ENCODE results near the gene ATP6V0A4.

DNA sequence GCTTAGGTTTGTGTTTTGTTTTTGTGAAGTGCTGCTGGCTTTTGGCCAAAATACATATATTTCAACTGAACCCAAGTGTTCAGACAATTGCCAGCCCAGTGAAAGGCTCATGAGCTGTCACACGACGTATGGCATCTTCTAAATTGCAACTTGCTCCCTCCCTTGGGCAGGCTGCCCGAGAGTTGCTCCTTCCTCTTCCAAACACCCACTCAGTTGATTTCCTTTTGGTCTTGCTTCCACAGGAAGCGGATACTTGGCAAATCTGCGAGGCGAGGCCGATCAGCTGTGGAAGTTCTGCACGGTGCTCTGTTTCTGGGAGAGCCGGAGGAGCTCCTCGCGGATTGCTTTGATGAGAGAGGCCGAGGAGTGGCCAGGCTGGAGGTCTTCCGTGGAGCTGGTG is 39.6 kb upstream of the ATP6V0A4 start:
- TF ChIP-seq POLR2A (IDR thresholded peaks at IDR 0.05; ENCODE audit: low read depth, low read length) (no peak), TAF1 (IDR thresholded peaks at IDR 0.05; ENCODE audit: low read depth, low read length) (no peak), POLR2AphosphoS5 (IDR thresholded peaks at IDR 0.05; ENCODE audit: low read depth, low read length) (no peak), SPI1 (IDR thresholded peaks at IDR 0.05; ENCODE audit: low read depth, low read length) (no peak)
